Lung (tissue), 12 donors: Measurements from ENCODE around the gene ADGRD1. TPM values are rescaled to one million over a fixed set of nuclear protein-coding genes. Genes with fewer than 3 reads are reported as not detected.

ENCODE experiments used
- ATAC-seq: fragments of 200-7000 bp; cut with Tn5 transposase; one replicate; pipeline ENCODE4 v1.9.1; 2020; ENCODE audit warnings: moderate number of reproducible peaks; ENCODE audit not compliant: insufficient read depth, low FRiP score
- DNase-seq, 3 donors: peaks; one replicate each; pipeline ENCODE4 v3.0.0-alpha.2; 2013 to 2017
- H3K27ac ChIP-seq, 2 donors: one replicate each; pipeline ENCODE4 v1.5.1; 2013; ENCODE audit warnings: mild to moderate bottlenecking in 2 of 2, moderate library complexity in 2 of 2, control low read depth in 1 of 2, inconsistent platforms in 1 of 2, low read depth in 1 of 2, low read length in 1 of 2
- H3K27me3 ChIP-seq, 3 donors: one replicate each; pipeline ENCODE4 v1.5.1; 2013; ENCODE audit warnings: low read length in 2 of 3; ENCODE audit not compliant: control insufficient read depth in 3 of 3, insufficient read depth in 3 of 3
- H3K36me3 ChIP-seq, 4 donors: one replicate each; pipeline ENCODE4 v1.5.1; 2013; ENCODE audit warnings: low read length in 4 of 4, mild to moderate bottlenecking in 1 of 4, moderate library complexity in 1 of 4; ENCODE audit not compliant: control insufficient read depth in 4 of 4, insufficient read depth in 4 of 4
- H3K4me1 ChIP-seq, 5 donors: one replicate each; pipeline ENCODE4 v1.5.1; 2013; ENCODE audit warnings: low read length in 5 of 5, mild to moderate bottlenecking in 2 of 5, moderate library complexity in 1 of 5; ENCODE audit not compliant: control insufficient read depth in 5 of 5, insufficient read depth in 5 of 5
- H3K4me3 ChIP-seq: one replicate; pipeline ENCODE4 v1.5.1; 2013; ENCODE audit warnings: mild to moderate bottlenecking, control low read depth, moderate library complexity
- H3K9ac ChIP-seq, 2 donors: one replicate each; pipeline ENCODE4 v1.5.1; 2013; ENCODE audit warnings: low read length in 2 of 2, control low read depth in 1 of 2; ENCODE audit not compliant: insufficient read depth in 1 of 2
- H3K9me3 ChIP-seq, 4 donors: one replicate each; pipeline ENCODE4 v1.5.1; 2013; ENCODE audit warnings: low read length in 3 of 4, mild to moderate bottlenecking in 1 of 4, moderate library complexity in 1 of 4; ENCODE audit not compliant: control insufficient read depth in 4 of 4, insufficient read depth in 3 of 4
- WGBS, 2 donors: extraction: QIAGEN DNeasy Blood & Tissue Kit; methylation state at CpG; one replicate each; pipeline ENCODE4 v1.1.7; 2013; 5-methylcytosine and 5-hydroxymethylcytosine counted together
- polyA plus RNA-seq, 2 donors: library from polyadenylated mRNA; stranded (reverse); fragments of 200-250 nt; gene quantifications; one replicate each; pipeline ENCODE4 v1.2.1, GENCODE V29; 2013
- total RNA-seq, 2 donors: library from RNA; depleted of rRNA in 1 of 2; stranded (reverse); fragments of >200 nt in 1 of 2; gene quantifications; one replicate each; pipeline ENCODE4 v1.2.1, GENCODE V29; 2014 to 2021
- TF ChIP-seq, protein P1 (sequence below): IDR thresholded peaks from 2 replicates; pipeline ENCODE4 v1.5.1; 2012; ENCODE audit warnings: mild to moderate bottlenecking; ENCODE audit errors: control extremely low read depth, extremely low read depth
- donor health status: control.
- donor health status: control.
- donor health status: Bipolar disorder and iron deficiency.
- donor health status: healthy.
- donor health status: DM: yes; HTN: yes; CAD: no.

Gene ADGRD1
- total and polyA plus RNA-seq, 4 donors, result 23.5 to 85.6 (median 46.7) TPM

- Histone ChIP-seq H3K4me1 (peaks cover 0 to 7% (median 0%) of the 10 kb centered on the region in 5 donors), H3K4me3 (no peak overlapping the region), H3K36me3 (peaks cover 0 to 17% (median 0%) of the 10 kb centered on the region in 4 donors), H3K9me3 (no peaks in the 10 kb centered on the region), H3K27ac (no peak overlapping the region), H3K27me3 (no peaks in the 10 kb centered on the region), H3K9ac (no peak overlapping the region)
- no peak for ATAC-seq
- 86 to 90% methylated on average over 27 to 28 of the region's 28 CpGs for WGBS, 2 donors
- DNase-seq, result peak in 1 of 3 donors; percentile 10
- TF ChIP-seq, protein P1, sequence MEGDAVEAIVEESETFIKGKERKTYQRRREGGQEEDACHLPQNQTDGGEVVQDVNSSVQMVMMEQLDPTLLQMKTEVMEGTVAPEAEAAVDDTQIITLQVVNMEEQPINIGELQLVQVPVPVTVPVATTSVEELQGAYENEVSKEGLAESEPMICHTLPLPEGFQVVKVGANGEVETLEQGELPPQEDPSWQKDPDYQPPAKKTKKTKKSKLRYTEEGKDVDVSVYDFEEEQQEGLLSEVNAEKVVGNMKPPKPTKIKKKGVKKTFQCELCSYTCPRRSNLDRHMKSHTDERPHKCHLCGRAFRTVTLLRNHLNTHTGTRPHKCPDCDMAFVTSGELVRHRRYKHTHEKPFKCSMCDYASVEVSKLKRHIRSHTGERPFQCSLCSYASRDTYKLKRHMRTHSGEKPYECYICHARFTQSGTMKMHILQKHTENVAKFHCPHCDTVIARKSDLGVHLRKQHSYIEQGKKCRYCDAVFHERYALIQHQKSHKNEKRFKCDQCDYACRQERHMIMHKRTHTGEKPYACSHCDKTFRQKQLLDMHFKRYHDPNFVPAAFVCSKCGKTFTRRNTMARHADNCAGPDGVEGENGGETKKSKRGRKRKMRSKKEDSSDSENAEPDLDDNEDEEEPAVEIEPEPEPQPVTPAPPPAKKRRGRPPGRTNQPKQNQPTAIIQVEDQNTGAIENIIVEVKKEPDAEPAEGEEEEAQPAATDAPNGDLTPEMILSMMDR, result no peak
Measured at GRCh38 chr12:131088701-131089530, 135.2 kb downstream of the ADGRD1 start.

DNA sequence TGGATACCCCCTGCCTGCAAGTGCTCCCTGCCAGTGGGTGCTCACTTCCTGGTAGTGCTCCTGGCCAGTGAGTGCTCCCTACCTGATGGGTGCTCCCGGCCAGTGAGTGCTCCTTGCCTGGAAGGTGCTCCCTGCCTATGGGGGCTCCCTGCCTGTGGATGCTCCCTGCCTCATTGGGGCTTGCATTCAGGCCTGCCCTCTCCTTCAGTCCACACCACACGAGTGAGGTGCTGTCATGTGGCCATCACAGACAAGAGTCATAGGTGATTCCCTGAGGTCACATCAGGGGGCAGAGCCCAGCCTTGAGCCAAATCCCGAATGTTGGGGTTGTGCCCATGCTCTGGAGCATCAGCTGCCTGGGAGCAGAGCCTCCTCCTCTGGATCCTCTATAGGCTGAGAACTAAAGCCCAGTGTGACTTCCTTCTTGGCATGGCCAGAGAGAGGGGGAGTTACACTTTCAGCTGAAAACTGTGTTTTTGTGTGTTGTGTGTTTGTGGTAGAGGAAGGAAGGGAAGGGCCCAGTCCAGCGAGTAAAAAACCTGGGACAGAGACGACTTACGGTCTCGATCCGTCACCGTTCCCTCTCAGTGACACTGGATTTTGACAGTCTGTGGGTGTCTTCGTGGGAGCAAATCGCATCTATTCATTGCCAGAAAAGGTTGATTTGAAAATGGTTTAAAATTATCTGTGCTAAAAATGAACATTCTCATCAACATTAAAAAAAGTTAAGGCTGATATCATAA, 136.0 kb downstream of the ADGRD1 start:
- no peak overlapping the region for H3K9ac ChIP-seq
- H3K4me3 ChIP-seq, result no peak overlapping the region
- H3K9me3 ChIP-seq, result no peaks in the 10 kb centered on the region
- ATAC-seq (no peak), DNase-seq (peak in 1 of 3 donors; percentile 9)
- peaks cover 0 to 7% (median 0%) of the 10 kb centered on the region in 5 donors for H3K4me1 ChIP-seq
- H3K27ac ChIP-seq, result no peak overlapping the region
- H3K36me3 ChIP-seq, result peaks cover 0 to 16% (median 0%) of the 10 kb centered on the region in 4 donors
- 68 to 89% methylated on average over 11 of the region's 11 CpGs for WGBS, 2 donors
- TF ChIP-seq, protein P1, result no peak
- H3K27me3 ChIP-seq, result no peaks in the 10 kb centered on the region

GRCh38 chr12:131090274-131091210, 136.8 kb downstream of the ADGRD1 start:
- peak in 1 of 3 donors; percentile 4 for DNase-seq
- no peaks in the 10 kb centered on the region for H3K9me3 ChIP-seq
- no peaks in the 10 kb centered on the region for H3K27me3 ChIP-seq
- peaks cover 0 to 12% (median 0%) of the 10 kb centered on the region in 4 donors for H3K36me3 ChIP-seq
- 84 to 93% methylated on average over 14 of the region's 14 CpGs for WGBS, 2 donors
- H3K9ac ChIP-seq, result no peak overlapping the region
- ATAC-seq, result no peak
- peaks cover 0 to 3% (median 0%) of the 10 kb centered on the region in 5 donors for H3K4me1 ChIP-seq
- H3K4me3 ChIP-seq, result no peak overlapping the region
- TF ChIP-seq, protein P1, result no peak
- H3K27ac ChIP-seq, result no peak overlapping the region
